Activated B cell treated with CpG ODN at 0.5 μM for 24 hours (primary cell): ENCODE results near the gene GRM5. TPM values are rescaled to one million over a fixed set of nuclear protein-coding genes. Genes with fewer than 3 reads are reported as not detected.

Source experiments
- ATAC-seq: fragments of 200-7000 bp; cut with Tn5 transposase; one replicate; pipeline ENCODE4 v1.10.0; 2021; ENCODE audit warnings: low read depth, mild to moderate bottlenecking, moderate library complexity
- CTCF ChIA-PET: fragments of 350-600 bp; sonication (Branson Sonifier 250); formaldehyde crosslinking; loops from one replicate; lab custom pipeline; 2021; ENCODE audit warnings: antibody characterized with exemption; lab: Charles Lee
- POLR2A ChIA-PET: fragments of 350-600 bp; sonication (Branson Sonifier 250); formaldehyde crosslinking; loops from one replicate; lab custom pipeline; 2021; ENCODE audit warnings: antibody characterized with exemption; lab: Charles Lee
- DNase-seq: peaks from one replicate; pipeline ENCODE4 v3.0.0; 2022
- H3K27ac Mint-ChIP-seq: one replicate; pipeline ENCODE4 v1.8.0; 2020; ENCODE audit warnings: mixed read lengths
- H3K27me3 Mint-ChIP-seq: one replicate; pipeline ENCODE4 v1.8.0; 2021; ENCODE audit warnings: mixed read lengths
- H3K36me3 Mint-ChIP-seq: one replicate; pipeline ENCODE4 v1.8.0; 2021; ENCODE audit warnings: low read depth, mixed read lengths
- H3K4me1 Mint-ChIP-seq: one replicate; pipeline ENCODE4 v1.8.0; 2021; ENCODE audit warnings: mixed read lengths
- H3K4me3 Mint-ChIP-seq: one replicate; pipeline ENCODE4 v1.8.0; 2020; ENCODE audit warnings: mild to moderate bottlenecking, mixed read lengths
- H3K9me3 Mint-ChIP-seq: one replicate; pipeline ENCODE4 v1.8.0; 2020; ENCODE audit warnings: mixed read lengths
- intact Hi-C: fragments of 100-400 bp; cut with micrococcal nuclease; formaldehyde crosslinking; loops from one replicate; pipeline ENCODE4 v1.15.1; 2024
- total RNA-seq: library from RNA; stranded (reverse); gene quantifications from 2 replicates; pipeline ENCODE4 v1.2.3, GENCODE V29; 2022
- TF ChIP-seq, protein P1 (sequence below): fragments of 200-600 bp; IDR thresholded peaks from one replicate; pipeline ENCODE4 v1.8.0; 2022; ENCODE audit warnings: antibody characterized with exemption, mild to moderate bottlenecking

The GRM5 gene
- total RNA-seq, 1 donor from 2014 or later: not detected

GRCh38 chr11:88523386-88524071, 542.3 kb downstream of the GRM5 start:
- TF ChIP-seq, protein P1, sequence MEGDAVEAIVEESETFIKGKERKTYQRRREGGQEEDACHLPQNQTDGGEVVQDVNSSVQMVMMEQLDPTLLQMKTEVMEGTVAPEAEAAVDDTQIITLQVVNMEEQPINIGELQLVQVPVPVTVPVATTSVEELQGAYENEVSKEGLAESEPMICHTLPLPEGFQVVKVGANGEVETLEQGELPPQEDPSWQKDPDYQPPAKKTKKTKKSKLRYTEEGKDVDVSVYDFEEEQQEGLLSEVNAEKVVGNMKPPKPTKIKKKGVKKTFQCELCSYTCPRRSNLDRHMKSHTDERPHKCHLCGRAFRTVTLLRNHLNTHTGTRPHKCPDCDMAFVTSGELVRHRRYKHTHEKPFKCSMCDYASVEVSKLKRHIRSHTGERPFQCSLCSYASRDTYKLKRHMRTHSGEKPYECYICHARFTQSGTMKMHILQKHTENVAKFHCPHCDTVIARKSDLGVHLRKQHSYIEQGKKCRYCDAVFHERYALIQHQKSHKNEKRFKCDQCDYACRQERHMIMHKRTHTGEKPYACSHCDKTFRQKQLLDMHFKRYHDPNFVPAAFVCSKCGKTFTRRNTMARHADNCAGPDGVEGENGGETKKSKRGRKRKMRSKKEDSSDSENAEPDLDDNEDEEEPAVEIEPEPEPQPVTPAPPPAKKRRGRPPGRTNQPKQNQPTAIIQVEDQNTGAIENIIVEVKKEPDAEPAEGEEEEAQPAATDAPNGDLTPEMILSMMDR: no peak
- peaks cover 5% of the 10 kb centered on the region for H3K27me3 Mint-ChIP-seq
- ChIA-PET CTCF (no interaction called here), POLR2A (no interaction called here)
- no peak overlapping the region for H3K4me3 Mint-ChIP-seq
- DNase-seq (no peak), ATAC-seq (no peak)
- no peaks in the 10 kb centered on the region for H3K4me1 Mint-ChIP-seq
- H3K36me3 Mint-ChIP-seq: no peaks in the 10 kb centered on the region
- H3K27ac Mint-ChIP-seq: no peak overlapping the region
- no peaks in the 10 kb centered on the region for H3K9me3 Mint-ChIP-seq
- intact Hi-C loops: no loop called here

GRCh38 chr11:88522624-88523385, 543.0 kb downstream of the GRM5 start:
- POLR2A ChIA-PET: no interaction called here

GRCh38 chr11:88521799-88522201, 544.0 kb downstream of the GRM5 start:
- Mint-ChIP-seq H3K27ac (no peak overlapping the region), H3K36me3 (no peaks in the 10 kb centered on the region), H3K4me1 (no peaks in the 10 kb centered on the region), H3K4me3 (no peak overlapping the region), H3K27me3 (no peaks in the 10 kb centered on the region), H3K9me3 (no peaks in the 10 kb centered on the region)
- TF ChIP-seq, protein P1: no peak
- ATAC-seq (no peak), DNase-seq (no peak)
- ChIA-PET CTCF (no interaction called here), POLR2A (no interaction called here)
- intact Hi-C loops: no loop called here

More at GRCh38 chr11:88522624-88523385, 543.0 kb downstream of the GRM5 start:
- Mint-ChIP-seq H3K36me3 (no peaks in the 10 kb centered on the region), H3K9me3 (no peaks in the 10 kb centered on the region), H3K27ac (no peak overlapping the region), H3K4me3 (no peak overlapping the region), H3K4me1 (no peaks in the 10 kb centered on the region), H3K27me3 (peaks cover 4% of the 10 kb centered on the region)
- ATAC-seq: no peak
- intact Hi-C loops: no loop called here
- no peak for DNase-seq
- TF ChIP-seq, protein P1: no peak
- CTCF ChIA-PET: no interaction called here

DNA sequence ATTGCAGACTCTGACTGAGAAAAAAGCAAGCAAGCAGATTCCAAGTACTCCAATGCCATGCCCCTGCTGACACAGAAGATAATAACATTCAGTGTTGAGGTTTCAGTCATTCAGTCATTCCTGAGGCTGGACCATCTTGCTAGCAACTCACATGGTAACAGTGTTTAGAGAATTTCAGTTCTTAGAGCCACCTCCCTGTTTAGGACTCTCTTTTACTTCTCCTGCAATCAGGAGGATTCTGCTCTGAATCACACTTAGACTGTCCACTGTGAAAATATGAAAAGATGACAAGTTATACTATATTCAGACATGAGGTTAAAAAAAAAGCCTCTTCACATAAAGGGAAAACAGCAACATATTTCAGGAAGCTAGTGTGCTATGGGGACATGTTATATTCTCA, 544.4 kb downstream of the GRM5 start:
- Mint-ChIP-seq H3K27me3 (no peaks in the 10 kb centered on the region), H3K4me1 (no peaks in the 10 kb centered on the region), H3K4me3 (no peak overlapping the region), H3K27ac (no peak overlapping the region), H3K9me3 (no peaks in the 10 kb centered on the region), H3K36me3 (no peaks in the 10 kb centered on the region)
- ChIA-PET CTCF (no interaction called here), POLR2A (no interaction called here)
- DNase-seq: no peak
- ATAC-seq: no peak
- TF ChIP-seq, protein P1: no peak
- intact Hi-C loops: no loop called here

DNA sequence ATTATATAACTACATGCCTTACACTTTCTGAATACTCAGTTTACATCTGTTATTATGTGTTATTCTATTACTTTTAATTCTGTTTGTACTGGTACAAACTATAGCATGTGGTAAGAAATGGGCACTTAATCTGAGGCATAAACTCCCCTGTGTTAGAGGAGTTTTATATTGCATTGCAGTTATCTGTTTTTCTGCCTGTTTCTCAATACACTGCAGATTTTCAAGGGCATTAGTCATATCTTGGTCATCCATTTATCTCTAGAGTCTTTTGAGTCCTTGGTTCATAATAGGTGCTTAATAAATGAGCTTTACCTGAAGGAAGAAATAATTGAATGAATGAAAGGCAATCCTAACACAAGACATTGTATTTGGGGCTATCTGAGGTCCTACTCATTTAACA, 545.4 kb downstream of the GRM5 start:
- no peak for ATAC-seq
- intact Hi-C loops: no loop called here
- ChIA-PET CTCF (no interaction called here), POLR2A (no interaction called here)
- H3K27me3 Mint-ChIP-seq: peaks cover 1% of the 10 kb centered on the region
- no peaks in the 10 kb centered on the region for H3K9me3 Mint-ChIP-seq
- H3K27ac Mint-ChIP-seq: no peak overlapping the region
- H3K4me3 Mint-ChIP-seq: no peak overlapping the region
- no peak for DNase-seq
- H3K4me1 Mint-ChIP-seq: no peaks in the 10 kb centered on the region
- TF ChIP-seq, protein P1: no peak
- H3K36me3 Mint-ChIP-seq: no peaks in the 10 kb centered on the region
